ENCODE measurements around the gene LRRC25. TPM values are rescaled to one million over a fixed set of nuclear protein-coding genes. Genes with fewer than 3 reads are reported as not detected.
A peak's percentile ranks its signal among the peaks of the same experiment; 100 is the strongest.
"Not testable (repeated sequence)": the region's sequence is repeated elsewhere in the genome, so short reads cannot be mapped to it uniquely, and the experiment has no call there.

Gene LRRC25
- polyA plus RNA-seq, 2 donors: 0.55 to 0.66 TPM

GRCh38 chr19:18366021-18366435 is 31.4 kb downstream of the LRRC25 start:
- H3K27me3 ChIP-seq (ENCODE audit: control insufficient read depth in 1 of 2, insufficient read depth in 2 of 2, low read length in 2 of 2): no peaks in the 10 kb centered on the region
- H3K4me1 ChIP-seq (ENCODE audit: control insufficient read depth in 2 of 2, insufficient read depth in 2 of 2, low read length in 1 of 2): peaks cover 0 to 3% of the 10 kb centered on the region in 2 donors
- H3K36me3 ChIP-seq (ENCODE audit: control insufficient read depth in 2 of 2, insufficient read depth in 2 of 2, low read length in 1 of 2): no peaks in the 10 kb centered on the region
- 81% methylated on average over 2 of the region's 2 CpGs for WGBS, 2 donors
- H3K4me3 ChIP-seq (ENCODE audit: low read depth in 1 of 2, low read length in 2 of 2): no peak overlapping the region
- H3K27ac ChIP-seq (ENCODE audit: low read depth in 2 of 2, low read length in 1 of 2): peak overlapping the region in 1 of 2 donors; percentile 53
- H3K9me3 ChIP-seq (ENCODE audit: control insufficient read depth in 2 of 2, insufficient read depth in 1 of 2, low read depth in 1 of 2, low read length in 1 of 2): no peaks in the 10 kb centered on the region

DNA sequence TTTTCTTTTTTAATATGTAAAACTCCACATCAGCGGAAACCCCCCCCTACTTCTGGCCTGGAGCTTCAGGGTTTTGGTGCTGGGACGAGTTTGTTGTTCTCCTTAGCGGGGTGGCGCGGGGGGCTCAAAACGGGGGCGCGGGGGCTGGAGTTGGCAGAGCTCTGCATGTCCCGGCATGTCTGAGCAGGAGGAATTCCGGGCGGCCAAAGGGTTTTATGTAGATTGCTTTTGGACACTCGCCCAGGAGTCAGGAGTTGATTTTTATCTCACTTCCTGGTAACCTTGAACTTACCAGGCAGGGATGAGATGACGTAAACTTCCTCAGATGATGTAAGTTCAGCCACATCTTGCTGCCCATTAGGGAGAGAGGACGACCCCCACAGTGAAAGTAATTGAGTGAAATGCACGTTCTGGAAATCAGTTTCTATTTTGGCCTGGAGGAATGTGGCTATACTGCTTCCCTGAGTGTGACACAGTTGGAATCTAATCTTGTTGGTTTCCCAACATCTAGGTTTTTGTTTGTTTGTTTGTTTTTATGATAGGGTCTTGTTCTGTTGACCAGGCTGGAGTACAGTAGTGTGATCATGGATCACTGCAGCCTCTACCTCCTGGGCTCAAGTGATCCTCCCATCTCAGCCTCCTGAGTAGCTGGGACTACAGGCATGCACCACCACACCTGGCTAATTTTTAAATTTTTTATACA is 32.4 kb downstream of the LRRC25 start:
- Histone ChIP-seq H3K4me1 (ENCODE audit: control insufficient read depth in 2 of 2, insufficient read depth in 2 of 2, low read length in 1 of 2) (peaks cover 0 to 3% of the 10 kb centered on the region in 2 donors), H3K36me3 (ENCODE audit: control insufficient read depth in 2 of 2, insufficient read depth in 2 of 2, low read length in 1 of 2) (no peaks in the 10 kb centered on the region), H3K4me3 (ENCODE audit: low read depth in 1 of 2, low read length in 2 of 2) (no peak overlapping the region), H3K9me3 (ENCODE audit: control insufficient read depth in 2 of 2, insufficient read depth in 1 of 2, low read depth in 1 of 2, low read length in 1 of 2) (no peaks in the 10 kb centered on the region), H3K27me3 (ENCODE audit: control insufficient read depth in 1 of 2, insufficient read depth in 2 of 2, low read length in 2 of 2) (no peaks in the 10 kb centered on the region), H3K27ac (ENCODE audit: low read depth in 2 of 2, low read length in 1 of 2) (peak overlapping the region; percentile 29 to 65)
- WGBS, 2 donors: 12 to 16% methylated on average over 15 of the region's 15 CpGs

DNA sequence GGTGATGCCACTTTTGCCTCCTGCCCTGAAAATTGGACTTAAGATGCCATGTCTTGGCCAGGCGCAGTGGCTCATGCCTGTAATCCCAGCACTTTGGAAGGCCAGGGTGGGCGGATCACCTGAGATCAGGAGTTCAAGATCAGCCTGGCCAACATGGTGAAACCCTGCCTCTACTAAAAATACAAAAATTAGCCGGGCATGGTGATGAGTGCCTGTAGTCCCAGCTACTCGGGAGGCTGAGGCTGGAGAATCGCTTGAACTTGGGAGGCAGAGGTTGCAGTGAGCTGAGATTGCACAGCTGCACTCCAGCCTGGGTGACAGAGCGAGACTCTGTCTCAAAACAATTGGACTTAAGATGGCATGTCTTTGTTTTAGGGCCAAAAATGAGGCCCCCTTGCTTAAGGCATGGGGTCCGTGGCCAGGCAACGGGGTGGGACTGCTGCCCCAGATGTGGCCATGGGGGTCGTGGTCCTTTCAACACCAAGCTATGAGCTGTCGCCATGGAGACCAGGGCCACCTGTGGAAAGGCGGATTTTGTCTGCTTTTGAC is 33.1 kb downstream of the LRRC25 start:
- H3K4me1 ChIP-seq (ENCODE audit: control insufficient read depth in 2 of 2, insufficient read depth in 2 of 2, low read length in 1 of 2); H3K9me3 ChIP-seq (ENCODE audit: control insufficient read depth in 2 of 2, insufficient read depth in 1 of 2, low read depth in 1 of 2, low read length in 1 of 2); H3K27me3 ChIP-seq (ENCODE audit: control insufficient read depth in 1 of 2, insufficient read depth in 2 of 2, low read length in 2 of 2); H3K4me3 ChIP-seq (ENCODE audit: low read depth in 1 of 2, low read length in 2 of 2); H3K36me3 ChIP-seq (ENCODE audit: control insufficient read depth in 2 of 2, insufficient read depth in 2 of 2, low read length in 1 of 2): not testable (repeated sequence)
- WGBS, 2 donors: 51 to 54% methylated on average over 11 of the region's 11 CpGs
- H3K27ac ChIP-seq (ENCODE audit: low read depth in 2 of 2, low read length in 1 of 2): peak overlapping the region; percentile 34 to 65

DNA sequence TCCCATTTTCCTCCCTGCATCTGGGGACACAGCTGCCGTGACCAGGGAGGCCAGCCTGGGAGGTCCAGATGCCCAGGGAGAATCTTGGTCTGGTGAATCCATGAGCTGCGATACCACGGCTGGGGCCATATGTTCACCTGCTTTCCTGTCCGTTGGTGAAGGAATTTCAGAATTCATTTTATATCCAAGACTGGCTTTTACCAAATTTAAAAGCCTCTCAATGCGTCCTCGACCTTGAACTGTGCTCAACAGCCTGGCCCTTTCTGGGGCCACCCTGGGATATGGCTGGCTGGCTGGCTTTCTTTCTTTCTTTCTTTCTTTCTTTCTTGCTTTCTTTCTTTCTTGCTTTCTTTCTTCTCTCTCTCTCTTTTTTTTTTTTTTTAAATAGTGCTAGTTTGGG is 33.6 kb downstream of the LRRC25 start:
- no peak overlapping the region for H3K27ac ChIP-seq (ENCODE audit: low read depth in 2 of 2, low read length in 1 of 2)
- H3K9me3 ChIP-seq (ENCODE audit: control insufficient read depth in 2 of 2, insufficient read depth in 1 of 2, low read depth in 1 of 2, low read length in 1 of 2): no peaks in the 10 kb centered on the region
- 81 to 82% methylated on average over 6 of the region's 6 CpGs for WGBS, 2 donors
- H3K4me3 ChIP-seq (ENCODE audit: low read depth in 1 of 2, low read length in 2 of 2): no peak overlapping the region
- peaks cover 0 to 3% of the 10 kb centered on the region in 2 donors for H3K36me3 ChIP-seq (ENCODE audit: control insufficient read depth in 2 of 2, insufficient read depth in 2 of 2, low read length in 1 of 2)
- peaks cover 0 to 3% of the 10 kb centered on the region in 2 donors for H3K4me1 ChIP-seq (ENCODE audit: control insufficient read depth in 2 of 2, insufficient read depth in 2 of 2, low read length in 1 of 2)
- H3K27me3 ChIP-seq (ENCODE audit: control insufficient read depth in 1 of 2, insufficient read depth in 2 of 2, low read length in 2 of 2): no peaks in the 10 kb centered on the region

GRCh38 chr19:18362934-18363542 is 34.4 kb downstream of the LRRC25 start:
- no peak overlapping the region for H3K4me3 ChIP-seq (ENCODE audit: low read depth in 1 of 2, low read length in 2 of 2)
- H3K4me1 ChIP-seq (ENCODE audit: control insufficient read depth in 2 of 2, insufficient read depth in 2 of 2, low read length in 1 of 2): peaks cover 0 to 3% of the 10 kb centered on the region in 2 donors
- H3K9me3 ChIP-seq (ENCODE audit: control insufficient read depth in 2 of 2, insufficient read depth in 1 of 2, low read depth in 1 of 2, low read length in 1 of 2): no peaks in the 10 kb centered on the region
- no peaks in the 10 kb centered on the region for H3K27me3 ChIP-seq (ENCODE audit: control insufficient read depth in 1 of 2, insufficient read depth in 2 of 2, low read length in 2 of 2)
- H3K36me3 ChIP-seq (ENCODE audit: control insufficient read depth in 2 of 2, insufficient read depth in 2 of 2, low read length in 1 of 2): peaks cover 0 to 3% of the 10 kb centered on the region in 2 donors
- no peak overlapping the region for H3K27ac ChIP-seq (ENCODE audit: low read depth in 2 of 2, low read length in 1 of 2)
- 94% methylated on average over 17 of the region's 17 CpGs for WGBS, 2 donors

- no peak overlapping the region for H3K4me3 ChIP-seq (ENCODE audit: low read depth in 1 of 2, low read length in 2 of 2)
- H3K27me3 ChIP-seq (ENCODE audit: control insufficient read depth in 1 of 2, insufficient read depth in 2 of 2, low read length in 2 of 2): no peaks in the 10 kb centered on the region
- peaks cover 4% of the 10 kb centered on the region in 2 donors for H3K36me3 ChIP-seq (ENCODE audit: control insufficient read depth in 2 of 2, insufficient read depth in 2 of 2, low read length in 1 of 2)
- H3K9me3 ChIP-seq (ENCODE audit: control insufficient read depth in 2 of 2, insufficient read depth in 1 of 2, low read depth in 1 of 2, low read length in 1 of 2): peaks cover 0 to 4% of the 10 kb centered on the region in 2 donors
- 94 to 95% methylated on average over 8 of the region's 8 CpGs for WGBS, 2 donors
- H3K4me1 ChIP-seq (ENCODE audit: control insufficient read depth in 2 of 2, insufficient read depth in 2 of 2, low read length in 1 of 2): peaks cover 0 to 3% of the 10 kb centered on the region in 2 donors
- no peak overlapping the region for H3K27ac ChIP-seq (ENCODE audit: low read depth in 2 of 2, low read length in 1 of 2)
Observed at GRCh38 chr19:18361646-18362045, 35.8 kb downstream of the LRRC25 start.

DNA sequence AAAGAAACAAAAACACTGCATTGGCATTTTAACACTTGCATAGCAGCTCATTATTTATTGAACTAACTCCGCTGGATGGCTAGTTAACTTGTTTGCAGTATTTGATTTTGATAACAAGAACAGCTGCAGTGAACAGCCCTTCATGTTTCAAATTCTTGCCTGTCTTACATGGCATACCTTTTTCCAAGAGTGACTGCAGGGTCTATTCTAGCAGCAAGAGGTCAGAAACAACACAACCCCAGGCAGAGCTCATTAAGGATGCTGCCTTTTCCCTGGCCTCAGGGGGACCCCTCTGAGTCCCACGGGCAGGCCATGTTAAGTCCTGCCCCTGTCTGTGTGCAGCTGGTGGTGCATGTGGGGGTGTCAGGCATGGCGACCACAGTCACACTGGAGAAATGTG is 40.4 kb downstream of the LRRC25 start:
- H3K27ac ChIP-seq (ENCODE audit: low read depth in 2 of 2, low read length in 1 of 2): no peak overlapping the region
- no peak overlapping the region for H3K4me3 ChIP-seq (ENCODE audit: low read depth in 1 of 2, low read length in 2 of 2)
- H3K36me3 ChIP-seq (ENCODE audit: control insufficient read depth in 2 of 2, insufficient read depth in 2 of 2, low read length in 1 of 2): peaks cover 4 to 5% of the 10 kb centered on the region in 2 donors
- no peaks in the 10 kb centered on the region for H3K4me1 ChIP-seq (ENCODE audit: control insufficient read depth in 2 of 2, insufficient read depth in 2 of 2, low read length in 1 of 2)
- H3K9me3 ChIP-seq (ENCODE audit: control insufficient read depth in 2 of 2, insufficient read depth in 1 of 2, low read depth in 1 of 2, low read length in 1 of 2): peaks cover 0 to 4% of the 10 kb centered on the region in 2 donors
- H3K27me3 ChIP-seq (ENCODE audit: control insufficient read depth in 1 of 2, insufficient read depth in 2 of 2, low read length in 2 of 2): no peaks in the 10 kb centered on the region
- WGBS, 2 donors: 93% methylated on average over 3 of the region's 3 CpGs

GRCh38 chr19:18354743-18355142 is 42.7 kb downstream of the LRRC25 start:
- H3K4me1 ChIP-seq (ENCODE audit: control insufficient read depth in 2 of 2, insufficient read depth in 2 of 2, low read length in 1 of 2); H3K27me3 ChIP-seq (ENCODE audit: control insufficient read depth in 1 of 2, insufficient read depth in 2 of 2, low read length in 2 of 2); H3K9me3 ChIP-seq (ENCODE audit: control insufficient read depth in 2 of 2, insufficient read depth in 1 of 2, low read depth in 1 of 2, low read length in 1 of 2); H3K27ac ChIP-seq (ENCODE audit: low read depth in 2 of 2, low read length in 1 of 2); H3K4me3 ChIP-seq (ENCODE audit: low read depth in 1 of 2, low read length in 2 of 2); H3K36me3 ChIP-seq (ENCODE audit: control insufficient read depth in 2 of 2, insufficient read depth in 2 of 2, low read length in 1 of 2): not testable (repeated sequence)
- 96% methylated on average over 6 to 7 of the region's 7 CpGs for WGBS, 2 donors

DNA sequence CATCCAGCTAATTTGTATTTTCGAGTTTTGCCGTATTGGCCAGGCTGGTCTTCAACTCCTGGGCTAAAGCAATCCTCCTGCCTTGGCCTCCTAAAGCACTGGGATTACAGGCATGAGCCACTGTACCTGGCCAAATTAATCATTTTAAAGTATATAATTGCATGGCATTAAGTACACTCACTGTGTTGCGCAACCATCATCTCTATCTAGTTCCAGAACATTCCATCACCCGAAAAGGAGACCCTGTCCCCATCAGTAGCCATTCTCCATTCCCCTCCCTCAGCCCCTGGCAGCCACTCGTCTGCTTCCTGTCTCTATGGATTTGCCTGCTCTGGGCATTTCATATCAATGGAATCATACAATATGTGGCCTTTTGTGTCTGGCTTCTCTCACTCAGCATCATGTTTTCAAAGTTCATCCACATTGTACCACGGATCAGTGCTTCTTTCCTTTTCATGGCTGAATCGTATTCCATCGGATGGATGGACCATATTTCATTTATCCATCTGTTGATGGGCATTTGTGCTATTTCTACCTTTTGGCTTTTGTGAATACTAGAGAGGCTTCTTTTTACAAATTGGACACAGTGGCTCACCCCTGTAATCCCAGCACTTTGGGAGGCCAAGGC is 43.9 kb downstream of the LRRC25 start:
- Histone ChIP-seq H3K4me1 (ENCODE audit: control insufficient read depth in 2 of 2, insufficient read depth in 2 of 2, low read length in 1 of 2) (no peaks in the 10 kb centered on the region), H3K27ac (ENCODE audit: low read depth in 2 of 2, low read length in 1 of 2) (no peak overlapping the region), H3K27me3 (ENCODE audit: control insufficient read depth in 1 of 2, insufficient read depth in 2 of 2, low read length in 2 of 2) (no peaks in the 10 kb centered on the region), H3K4me3 (ENCODE audit: low read depth in 1 of 2, low read length in 2 of 2) (no peak overlapping the region), H3K9me3 (ENCODE audit: control insufficient read depth in 2 of 2, insufficient read depth in 1 of 2, low read depth in 1 of 2, low read length in 1 of 2) (peaks cover 0 to 4% of the 10 kb centered on the region in 2 donors), H3K36me3 (ENCODE audit: control insufficient read depth in 2 of 2, insufficient read depth in 2 of 2, low read length in 1 of 2) (peaks cover 2 to 4% of the 10 kb centered on the region in 2 donors)
- 91 to 95% methylated on average over 8 of the region's 8 CpGs for WGBS, 2 donors
